Coronary artery (tissue), 2 donors: ENCODE results near the gene BNIP1.
"Not testable (repeated sequence)": the region's sequence is repeated elsewhere in the genome, so short reads cannot be mapped to it uniquely, and the experiment has no call there.

Source experiments
- DNase-seq: peaks from one replicate; pipeline ENCODE4 v3.0.0-alpha.2; 2017; ENCODE audit warnings: low spot score
- H3K27ac ChIP-seq, 2 donors: fragments of 200-600 bp; sonication (generic); one replicate each; pipeline ENCODE4 v1.5.1; 2016 to 2019
- H3K4me3 ChIP-seq: fragments of 200-600 bp; sonication (generic); 2 replicates; pipeline ENCODE4 v1.5.1; 2016; ENCODE audit warnings: mild to moderate bottlenecking, moderate library complexity
- TF ChIP-seq, protein P1 (sequence below): fragments of 200-600 bp; sonication (generic); IDR thresholded peaks from one replicate; pipeline ENCODE4 v1.5.1; 2019; ENCODE audit warnings: antibody characterized with exemption

Gene BNIP1

DNA sequence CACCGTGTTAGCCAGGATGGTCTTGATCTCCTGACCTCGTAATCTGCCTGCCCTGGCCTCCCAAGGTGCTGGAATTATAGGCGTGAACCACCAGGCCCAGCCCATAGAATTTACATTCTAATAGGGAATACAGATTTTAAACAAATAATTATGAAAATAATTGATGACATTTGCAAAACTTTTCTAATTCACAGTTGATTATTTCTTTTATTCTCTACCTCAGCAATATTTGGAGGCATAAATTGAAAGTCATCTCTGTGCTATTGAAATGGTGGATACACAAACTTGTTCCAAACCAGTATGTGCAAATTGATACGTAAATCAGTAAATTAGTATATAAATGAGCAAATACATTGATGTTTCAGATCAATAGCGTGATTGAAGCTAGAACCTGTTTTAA is 8.2 kb downstream of the BNIP1 start:
- DNase-seq = no peak
- Histone ChIP-seq H3K27ac (no peak overlapping the region), H3K4me3 (no peak overlapping the region)
- TF ChIP-seq, protein P1, sequence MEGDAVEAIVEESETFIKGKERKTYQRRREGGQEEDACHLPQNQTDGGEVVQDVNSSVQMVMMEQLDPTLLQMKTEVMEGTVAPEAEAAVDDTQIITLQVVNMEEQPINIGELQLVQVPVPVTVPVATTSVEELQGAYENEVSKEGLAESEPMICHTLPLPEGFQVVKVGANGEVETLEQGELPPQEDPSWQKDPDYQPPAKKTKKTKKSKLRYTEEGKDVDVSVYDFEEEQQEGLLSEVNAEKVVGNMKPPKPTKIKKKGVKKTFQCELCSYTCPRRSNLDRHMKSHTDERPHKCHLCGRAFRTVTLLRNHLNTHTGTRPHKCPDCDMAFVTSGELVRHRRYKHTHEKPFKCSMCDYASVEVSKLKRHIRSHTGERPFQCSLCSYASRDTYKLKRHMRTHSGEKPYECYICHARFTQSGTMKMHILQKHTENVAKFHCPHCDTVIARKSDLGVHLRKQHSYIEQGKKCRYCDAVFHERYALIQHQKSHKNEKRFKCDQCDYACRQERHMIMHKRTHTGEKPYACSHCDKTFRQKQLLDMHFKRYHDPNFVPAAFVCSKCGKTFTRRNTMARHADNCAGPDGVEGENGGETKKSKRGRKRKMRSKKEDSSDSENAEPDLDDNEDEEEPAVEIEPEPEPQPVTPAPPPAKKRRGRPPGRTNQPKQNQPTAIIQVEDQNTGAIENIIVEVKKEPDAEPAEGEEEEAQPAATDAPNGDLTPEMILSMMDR = no peak

DNA sequence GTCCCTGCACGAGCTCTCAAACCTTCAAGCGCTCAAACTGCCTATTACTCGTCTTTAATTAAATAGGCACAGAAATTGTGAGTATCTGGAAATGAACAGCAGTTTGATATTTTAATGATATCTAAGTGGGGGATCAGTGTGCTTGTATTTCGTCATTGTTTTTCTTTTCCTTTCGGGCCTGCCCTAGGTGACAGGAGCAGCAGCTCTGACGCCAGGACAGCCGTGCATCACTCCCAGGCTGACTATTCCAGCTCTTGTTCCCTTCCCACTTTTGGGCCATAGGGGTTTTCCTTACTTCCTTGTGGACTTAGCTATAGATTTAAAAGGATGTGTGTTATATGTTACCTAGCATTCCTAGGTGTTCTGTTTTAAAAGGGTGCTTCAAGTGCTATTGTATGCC is 9.5 kb downstream of the BNIP1 start:
- DNase-seq = peak; percentile 4
- H3K4me3 ChIP-seq = no peak overlapping the region
- TF ChIP-seq, protein P1 = no peak
- no peak overlapping the region for H3K27ac ChIP-seq

DNA sequence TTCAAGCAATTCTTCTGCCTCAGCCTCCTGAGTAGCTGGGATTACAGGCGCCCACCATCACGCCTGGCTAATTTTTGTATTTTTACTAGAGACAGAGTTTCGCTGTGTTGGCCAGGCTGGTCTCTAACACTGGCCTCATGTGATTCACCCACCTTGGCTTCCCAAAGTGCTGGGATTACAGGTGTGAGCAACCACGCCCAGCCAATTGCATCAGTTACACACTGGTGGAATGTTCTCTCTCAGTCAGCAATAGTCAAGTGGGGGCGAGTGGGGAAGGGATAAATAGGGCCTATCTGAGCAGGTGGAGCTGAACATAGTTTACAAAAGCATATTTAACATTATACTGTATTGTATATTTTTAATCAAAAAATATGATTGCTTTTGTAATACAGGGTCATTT is 10.3 kb downstream of the BNIP1 start:
- not testable (repeated sequence) for H3K27ac ChIP-seq
- DNase-seq = peak; percentile 62

DNA sequence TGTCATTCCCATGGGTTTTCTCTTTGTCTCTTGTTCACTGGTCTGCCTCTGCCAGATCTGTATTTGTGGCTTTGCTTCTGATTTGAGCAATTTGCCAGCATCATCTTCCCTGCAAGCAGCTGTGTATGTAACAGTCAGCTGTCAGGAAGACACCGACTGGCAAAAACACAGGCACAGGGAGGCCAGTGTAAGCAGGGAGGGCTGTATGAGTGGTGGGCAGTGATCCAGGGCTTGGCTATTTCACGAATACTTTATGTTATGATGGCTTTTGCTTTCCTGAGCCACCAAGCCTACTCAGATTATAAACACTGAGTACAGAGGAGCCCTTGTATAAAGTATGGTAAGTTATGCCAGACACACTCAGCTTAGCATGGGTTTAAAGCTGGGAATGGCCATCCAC is 11.6 kb downstream of the BNIP1 start:
- peak; percentile 38 for DNase-seq
- no peak overlapping the region for H3K4me3 ChIP-seq
- no peak overlapping the region for H3K27ac ChIP-seq
- TF ChIP-seq, protein P1 = no peak

More for the DNA sequence above, 10.3 kb downstream of the BNIP1 start:
- H3K4me3 ChIP-seq = not testable (repeated sequence)

DNA sequence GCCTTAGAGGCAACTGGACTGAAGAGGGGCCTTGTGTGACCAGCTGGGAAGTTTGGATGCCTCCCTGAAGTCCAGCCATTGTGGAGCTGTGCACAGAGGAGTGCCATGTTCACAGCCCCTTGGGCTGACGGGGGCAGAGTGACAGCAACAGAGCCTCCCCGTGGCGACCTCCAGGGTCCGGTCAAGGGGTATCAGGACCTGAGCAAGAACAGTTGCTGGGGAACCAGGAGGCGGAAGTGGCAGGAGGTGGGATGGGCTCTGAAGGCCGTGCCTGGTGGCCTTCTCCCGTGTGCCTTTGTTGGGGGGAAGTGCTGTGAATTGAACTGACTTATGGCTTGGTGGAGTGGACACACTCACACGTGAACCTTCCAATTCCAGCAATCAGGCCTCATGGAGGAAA is 14.0 kb downstream of the BNIP1 start:
- Histone ChIP-seq H3K4me3 (no peak overlapping the region), H3K27ac (no peak overlapping the region)
- DNase-seq = peak; percentile 55
- TF ChIP-seq, protein P1 = no peak

DNA sequence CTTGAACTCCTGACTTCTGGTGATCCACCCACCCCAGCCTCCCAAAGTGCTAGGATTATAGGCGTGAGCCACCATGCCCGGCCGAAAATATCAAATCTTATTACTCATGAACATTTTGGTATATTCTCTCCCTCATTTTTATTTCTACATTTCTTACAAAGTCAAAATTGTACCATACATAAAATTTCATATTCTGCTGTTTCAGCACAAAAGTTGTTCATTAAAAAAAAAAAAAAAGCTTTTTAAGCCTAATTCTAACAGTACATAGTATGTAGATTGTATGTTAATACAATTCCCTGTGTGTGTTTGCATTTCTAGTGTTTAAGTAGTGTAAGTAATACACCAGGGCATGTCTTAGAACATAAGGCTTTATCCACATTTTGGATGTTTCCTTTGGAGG is 14.9 kb downstream of the BNIP1 start:
- Histone ChIP-seq H3K4me3 (no peak overlapping the region), H3K27ac (no peak overlapping the region)
- DNase-seq = no peak
- TF ChIP-seq, protein P1 = no peak

DNA sequence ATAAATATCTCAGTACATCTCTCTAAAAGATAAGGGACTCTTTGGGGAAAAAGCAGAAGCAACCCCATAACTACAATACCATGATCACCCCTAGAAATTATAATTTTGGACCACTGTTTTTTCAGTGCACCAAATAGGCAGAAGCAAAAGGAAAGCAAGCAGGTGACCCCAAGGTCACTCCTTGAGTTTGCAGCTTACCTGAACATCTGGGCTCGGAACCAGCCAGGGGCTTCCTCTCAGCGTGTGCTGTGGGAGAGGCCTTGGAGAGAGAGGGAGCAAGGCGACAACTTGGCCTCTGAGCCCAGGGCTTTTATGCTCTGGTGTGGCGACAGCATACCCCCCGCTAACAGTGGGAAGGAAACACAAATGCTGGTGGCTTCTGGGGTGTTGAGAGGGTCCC is 16.8 kb downstream of the BNIP1 start:
- DNase-seq = peak; percentile 28
- Histone ChIP-seq H3K27ac (no peak overlapping the region), H3K4me3 (no peak overlapping the region)
- TF ChIP-seq, protein P1 = no peak

DNA sequence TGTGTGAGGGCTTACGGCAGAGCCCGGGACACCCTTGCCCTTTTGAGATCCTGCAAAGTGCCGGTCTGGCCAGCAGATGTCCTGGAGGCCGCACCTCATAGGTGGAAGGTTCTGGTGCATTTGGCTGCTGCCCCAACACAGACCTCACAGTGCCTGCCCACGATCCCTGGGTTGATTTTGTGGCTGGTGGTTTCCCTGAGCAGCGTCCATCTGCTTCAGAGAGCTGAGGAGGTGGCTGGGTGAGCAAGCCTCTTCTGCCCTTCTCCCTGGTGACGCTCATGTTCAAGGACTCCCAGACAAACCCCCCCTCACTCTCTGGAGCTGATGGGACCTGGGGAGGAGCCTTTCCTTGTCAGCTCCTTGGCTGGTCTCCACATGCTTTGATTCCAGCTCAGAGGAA is 18.9 kb downstream of the BNIP1 start:
- DNase-seq = no peak
- H3K27ac ChIP-seq = no peak overlapping the region
- TF ChIP-seq, protein P1 = no peak
- H3K4me3 ChIP-seq = no peak overlapping the region
